NCI-H69 (cell line): ENCODE results near the gene XIRP1.

Experiments used
- DNase-seq: peaks from one replicate; lab custom pipeline; 2025; lab: John Stamatoyannopoulos, UW

The XIRP1 gene

DNA sequence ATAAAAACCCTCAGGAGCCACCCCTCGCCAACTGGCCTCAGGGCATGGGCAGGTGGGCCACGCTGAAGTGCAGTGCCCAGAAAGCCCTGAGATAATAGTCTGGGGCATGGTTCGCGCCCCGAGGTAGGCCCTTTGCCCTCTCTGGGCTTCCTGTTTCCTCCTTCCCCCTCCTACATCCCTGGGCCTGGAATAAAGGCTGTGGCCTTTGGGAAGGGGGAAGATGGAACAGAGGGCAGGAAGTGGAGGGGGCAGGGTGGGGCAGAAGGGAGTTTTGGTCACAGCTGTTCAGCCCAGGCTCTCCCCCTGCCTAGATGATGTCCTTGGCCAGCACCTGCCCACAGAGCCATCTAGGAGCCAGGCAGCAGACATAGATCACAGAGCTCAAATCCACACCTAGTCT lies 50.3 kb downstream of the XIRP1 start:
- DNase-seq, result peak; percentile 93

DNA sequence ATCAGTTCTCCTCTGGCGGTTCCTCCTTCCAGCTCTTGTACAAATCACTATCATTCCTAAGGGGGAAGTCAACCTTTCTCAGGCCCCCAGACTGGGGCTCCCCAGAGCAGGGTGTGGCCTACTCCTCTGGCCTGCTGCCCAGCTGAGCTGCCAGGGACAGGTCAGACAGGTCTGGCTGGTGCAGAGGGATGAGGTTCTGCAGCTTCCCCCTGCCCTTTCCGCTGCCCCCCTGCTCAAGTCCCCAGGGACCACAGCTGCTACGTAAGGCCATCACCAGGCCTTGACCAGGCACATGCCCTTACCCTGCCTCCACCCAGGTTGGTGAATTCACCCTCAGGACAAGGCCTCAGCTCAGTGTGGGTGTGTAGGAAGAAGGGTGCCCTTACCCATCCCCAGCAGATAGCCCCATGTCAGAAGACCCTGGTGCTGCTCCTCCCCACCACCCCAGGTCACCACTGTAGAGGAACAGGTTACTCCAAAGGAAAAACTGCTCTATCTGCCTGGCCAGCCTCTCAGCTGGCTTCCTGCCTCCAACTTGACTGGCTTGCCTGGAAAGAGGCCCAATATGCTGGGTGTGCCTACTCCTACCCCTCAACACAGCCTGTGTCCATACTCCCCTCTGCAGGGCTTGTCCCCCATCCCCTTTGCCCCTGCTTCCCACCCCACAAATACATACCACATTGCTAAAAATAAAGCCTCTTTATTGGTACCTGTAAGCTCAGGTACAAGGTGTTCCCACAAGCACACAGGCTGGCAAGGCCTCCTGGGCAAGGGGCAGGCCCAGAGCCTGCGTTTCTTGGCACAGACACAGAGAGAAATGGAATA lies 51.0 kb downstream of the XIRP1 start:
- DNase-seq, result peak; percentile 55

DNA sequence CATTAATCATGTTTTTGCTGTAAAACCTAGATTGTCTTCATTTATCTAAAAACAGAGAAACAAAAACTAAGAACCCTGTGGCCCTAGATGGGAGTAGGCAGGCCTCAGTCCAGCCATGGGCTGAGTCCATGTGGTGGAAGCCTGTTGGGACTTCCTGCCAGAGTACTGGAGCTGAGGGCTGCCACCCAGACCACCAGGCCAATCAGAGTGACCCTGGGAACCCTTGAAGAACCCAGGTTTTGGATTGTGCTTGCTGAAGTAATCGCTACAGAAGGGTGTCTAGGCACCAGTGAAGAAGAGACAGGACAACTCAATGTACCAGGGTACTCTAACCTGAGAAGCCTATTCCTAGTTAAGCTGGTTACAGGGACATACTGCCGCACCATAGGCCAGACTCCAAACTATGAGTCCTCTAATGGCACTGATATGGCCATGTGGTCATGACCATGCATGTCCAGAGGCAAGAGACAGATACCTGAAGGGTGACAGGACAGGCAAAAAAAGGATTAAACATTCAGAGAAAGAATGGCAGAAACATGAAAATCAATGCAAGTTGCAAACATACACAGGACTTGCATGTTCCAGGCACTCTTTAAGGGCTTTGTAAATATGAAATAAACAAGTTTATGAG lies 51.9 kb downstream of the XIRP1 start:
- DNase-seq, result no peak

DNA sequence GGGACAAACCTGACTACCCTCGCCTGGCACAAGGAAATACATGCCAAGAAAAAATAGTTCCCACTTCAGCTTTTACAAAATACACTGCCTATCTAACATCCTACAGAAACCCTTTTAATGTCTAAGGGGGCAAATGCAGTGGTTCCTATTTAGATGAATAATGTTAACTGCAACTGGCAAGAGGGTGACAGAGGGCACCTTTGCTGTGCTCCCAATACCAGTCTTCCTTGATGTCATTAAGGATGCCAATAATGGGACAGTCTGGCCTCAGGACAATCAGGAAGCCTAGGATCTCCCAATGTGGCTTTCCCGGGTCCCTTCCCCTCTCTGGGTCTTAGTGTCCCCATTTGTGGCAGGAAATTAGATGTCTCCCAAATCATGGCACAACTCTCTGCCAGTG lies 53.0 kb downstream of the XIRP1 start:
- DNase-seq, result no peak

- DNase-seq, result no peak
These were observed 53.5 kb downstream of the XIRP1 start for GRCh38 chr3:39138804-39139415.

- no peak for DNase-seq
These were observed 54.2 kb downstream of the XIRP1 start for GRCh38 chr3:39137991-39138803.

DNA sequence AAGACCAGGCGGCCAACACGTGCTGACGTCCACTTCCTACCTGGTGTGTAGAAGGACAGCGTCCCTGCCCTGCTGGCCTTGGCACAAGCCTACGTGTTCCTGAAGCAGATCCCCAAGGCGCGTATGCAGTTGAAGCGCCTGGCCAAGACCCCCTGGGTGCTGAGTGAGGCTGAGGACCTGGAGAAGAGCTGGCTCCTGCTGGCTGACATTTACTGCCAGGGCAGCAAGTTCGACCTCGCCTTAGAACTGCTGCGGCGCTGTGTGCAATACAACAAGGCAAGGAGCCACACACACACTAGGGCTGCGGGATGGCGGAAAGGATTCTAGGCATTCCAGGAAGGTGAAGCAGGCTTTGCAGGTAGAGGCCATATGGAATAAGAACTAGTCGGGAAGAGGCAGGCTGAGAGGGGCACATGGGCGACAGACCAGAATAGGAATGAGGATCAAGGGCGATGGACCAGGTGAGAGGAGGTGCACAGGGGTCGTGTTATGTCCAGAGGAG lies 54.9 kb downstream of the XIRP1 start:
- no peak for DNase-seq

GRCh38 chr3:39136533-39137434 lies 55.6 kb downstream of the XIRP1 start:
- no peak for DNase-seq

DNA sequence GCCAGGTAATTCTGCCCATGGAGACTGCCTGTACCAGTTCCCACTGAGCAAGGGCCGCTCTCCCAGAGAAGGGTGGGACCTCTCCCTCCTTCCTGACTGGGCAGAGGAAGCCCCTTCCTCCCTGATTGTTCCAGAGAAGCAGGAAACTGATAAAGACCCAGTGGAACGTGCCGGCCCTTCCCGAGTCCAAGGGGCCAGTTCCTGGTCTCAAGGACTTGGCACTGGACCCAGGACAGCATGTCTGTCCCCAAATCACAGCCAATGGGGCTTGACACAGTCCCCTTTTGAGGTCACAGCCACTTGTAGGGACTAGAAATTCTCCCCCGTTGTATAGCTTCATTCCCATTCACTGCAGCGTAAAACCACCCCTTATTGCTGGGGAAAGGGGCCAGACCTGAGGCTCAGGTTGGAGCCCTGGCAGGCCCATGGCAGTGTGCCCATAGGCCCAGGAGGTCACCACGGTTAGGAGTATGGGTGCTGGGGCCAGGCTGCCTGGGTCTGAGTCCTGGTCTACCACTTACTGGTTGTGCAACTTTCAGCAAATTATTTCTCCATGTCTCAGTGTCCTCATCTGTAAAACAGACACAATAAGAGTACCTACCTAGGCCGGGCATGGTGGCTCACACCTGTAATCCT lies 57.1 kb downstream of the XIRP1 start:
- no peak for DNase-seq

- no peak for DNase-seq
These were observed 58.1 kb downstream of the XIRP1 start for GRCh38 chr3:39134305-39134704.

DNA sequence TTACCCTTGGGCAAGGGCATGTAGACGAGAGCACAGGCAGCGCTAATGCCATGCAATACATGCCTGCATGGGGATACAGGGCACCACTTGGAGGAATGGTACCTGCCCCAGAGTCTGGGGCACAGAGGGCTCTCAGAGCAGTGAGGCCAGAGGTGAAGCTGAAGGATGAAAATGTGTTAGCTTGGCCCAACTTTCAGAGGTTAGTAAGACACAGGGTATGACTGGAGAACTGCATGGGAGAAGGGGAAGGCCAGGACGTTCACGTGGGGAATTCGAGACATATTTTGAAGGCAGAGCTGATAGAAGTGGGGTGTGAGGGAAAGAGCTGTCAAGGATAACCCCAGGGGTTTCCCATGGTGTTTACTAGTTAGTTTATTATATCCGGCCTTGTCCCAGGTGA lies 58.6 kb downstream of the XIRP1 start:
- DNase-seq, result no peak
